SK-N-SH (cell line): ENCODE results near the gene FGD4. TPM values are rescaled to one million over a fixed set of nuclear protein-coding genes. Genes with fewer than 3 reads are reported as not detected.

Experiments
- CTCF ChIA-PET: fragments of 300-600, 350-600 bp; formaldehyde crosslinking; extraction: SDS; loops from one replicate; lab custom pipeline; 2021; lab: Yijun Ruan, JAX
- POLR2A ChIA-PET: fragments of 350-600 bp; sonication (Branson Sonifier 250); formaldehyde crosslinking; extraction: SDS; loops from one replicate; lab custom pipeline; 2020; ENCODE audit warnings: antibody characterized with exemption, inconsistent platforms; lab: Yijun Ruan, JAX
- DNase-seq: peaks from one replicate; pipeline ENCODE4 v3.0.0; 2012
- H2AFZ ChIP-seq: fragments of 200-600 bp; sonication (generic); 2 replicates; pipeline ENCODE4 v1.8.1; 2016; ENCODE audit warnings: antibody characterized with exemption, mild to moderate bottlenecking, low read depth
- H3F3A ChIP-seq: fragments of 200-600 bp; sonication (generic); replicated peaks from 2 replicates; pipeline ENCODE3; 2016; ENCODE audit warnings: antibody characterized with exemption, mild to moderate bottlenecking; ENCODE audit not compliant: insufficient read depth
- H3K27ac ChIP-seq, 2 experiments: fragments of 200-500 bp in 1 of 2; fragments of 200-600 bp in 1 of 2; sonication (Bioruptor generic) in 1 of 2; sonication (generic), shearing (Covaris generic) in 1 of 2; 2 replicates each; pipeline versions ENCODE4 v1.5.1 to v1.6.1; 2014 to 2016; ENCODE audit warnings: low read depth in 2 of 2, inconsistent platforms in 1 of 2, low read length in 1 of 2, mild to moderate bottlenecking in 1 of 2, mixed read lengths in 1 of 2
- H3K27me3 ChIP-seq: fragments of 200-600 bp; sonication (generic), shearing (Covaris generic); 2 replicates; pipeline ENCODE4 v1.6.1; 2016; ENCODE audit warnings: mixed run types; ENCODE audit not compliant: insufficient read depth
- H3K36me3 ChIP-seq, 2 experiments: fragments of 200-500 bp in 1 of 2; fragments of 200-600 bp in 1 of 2; sonication (Bioruptor generic) in 1 of 2; sonication (generic) in 1 of 2; replicated peaks in 1 of 2; 2 replicates each; pipeline versions ENCODE3 to v1.5.1; 2014 to 2016; ENCODE audit warnings: low read length in 1 of 2, mild to moderate bottlenecking in 1 of 2; ENCODE audit not compliant: insufficient read depth in 2 of 2, control insufficient read depth in 1 of 2
- H3K4me1 ChIP-seq, 2 experiments: fragments of 200-500 bp in 1 of 2; fragments of 200-600 bp in 1 of 2; sonication (Bioruptor generic) in 1 of 2; sonication (generic), shearing (Covaris generic) in 1 of 2; 2 replicates each; pipeline versions ENCODE4 v1.5.1 to v1.6.1; 2014 to 2016; ENCODE audit warnings: low read depth in 1 of 2, low read length in 1 of 2, mixed run types in 1 of 2; ENCODE audit not compliant: insufficient read depth in 2 of 2, control insufficient read depth in 1 of 2
- H3K4me2 ChIP-seq: fragments of 200-600 bp; sonication (generic), shearing (Covaris generic); 2 replicates; pipeline ENCODE4 v1.6.1; 2017; ENCODE audit warnings: mixed run types
- H3K4me3 ChIP-seq, 2 experiments: fragments of 200-500 bp in 1 of 2; fragments of 200-600 bp in 1 of 2; sonication (Bioruptor generic) in 1 of 2; sonication (generic), shearing (Covaris generic) in 1 of 2; 2 replicates each; pipeline versions ENCODE4 v1.5.1 to v1.8.1; 2014 to 2016; ENCODE audit warnings: low read depth in 2 of 2, inconsistent platforms in 1 of 2, low read length in 1 of 2, mild to moderate bottlenecking in 1 of 2, mixed read lengths in 1 of 2, moderate library complexity in 1 of 2
- H3K79me2 ChIP-seq: fragments of 200-600 bp; sonication (generic); 2 replicates; pipeline ENCODE4 v1.8.1; 2017; ENCODE audit warnings: mild to moderate bottlenecking; ENCODE audit not compliant: insufficient read depth
- H3K9ac ChIP-seq: fragments of 200-600 bp; sonication (generic); 2 replicates; pipeline ENCODE4 v1.6.1; 2017; ENCODE audit warnings: mixed run types
- H3K9me2 ChIP-seq: fragments of 200-600 bp; sonication (generic); 2 replicates; pipeline ENCODE4 v1.6.1; 2017; ENCODE audit warnings: mixed run types
- H3K9me3 ChIP-seq: fragments of 200-600 bp; sonication (generic); 2 replicates; pipeline ENCODE4 v1.6.1; 2017; ENCODE audit warnings: mixed run types, mild to moderate bottlenecking, moderate library complexity
- H4K20me1 ChIP-seq: fragments of 200-600 bp; sonication (generic); 2 replicates; pipeline ENCODE4 v1.6.1; 2017; ENCODE audit warnings: mild to moderate bottlenecking, mixed run types; ENCODE audit not compliant: insufficient read depth
- EP300 ChIP-seq, 2 experiments: IDR thresholded peaks; 2 replicates each; pipeline versions ENCODE4 v1.4.0 to v1.6.1; 2012; ENCODE audit warnings: borderline replicate concordance in 1 of 2, low read depth in 1 of 2, low read length in 1 of 2
- EZH2phosphoT487 ChIP-seq: fragments of 200-600 bp; sonication (generic); IDR thresholded peaks from 2 replicates; pipeline ENCODE4 v1.6.1; 2017; ENCODE audit warnings: low read depth, mixed run types, mild to moderate bottlenecking, antibody characterized with exemption, moderate library complexity, borderline replicate concordance
- FOXM1 ChIP-seq: IDR thresholded peaks from 2 replicates; pipeline ENCODE4 v1.4.0; 2012; ENCODE audit warnings: low read depth, mild to moderate bottlenecking
- MAX ChIP-seq: IDR thresholded peaks from 2 replicates; pipeline ENCODE4 v1.4.0; 2012; ENCODE audit warnings: low read depth
- MXI1 ChIP-seq: IDR thresholded peaks from 2 replicates; pipeline ENCODE4 v1.6.1; 2012; ENCODE audit warnings: mild to moderate bottlenecking, low read depth, low read length, improper control_type of control experiment
- NRF1 ChIP-seq: IDR thresholded peaks from 2 replicates; pipeline ENCODE4 v1.6.1; 2012; ENCODE audit warnings: low read depth, mild to moderate bottlenecking, low read length
- POLR2AphosphoS5 ChIP-seq: IDR thresholded peaks from 2 replicates; pipeline ENCODE4 v1.6.1; 2012; ENCODE audit warnings: low read depth, low read length
- RAD21 ChIP-seq: IDR thresholded peaks from 2 replicates; pipeline ENCODE4 v1.6.1; 2012; ENCODE audit warnings: mild to moderate bottlenecking, low read length
- RFX5 ChIP-seq: IDR thresholded peaks from 2 replicates; pipeline ENCODE4 v1.6.1; 2012; ENCODE audit warnings: mild to moderate bottlenecking, improper control_type of control experiment, low read length
- RXRA ChIP-seq: IDR thresholded peaks from 2 replicates; pipeline ENCODE4 v1.4.0; 2012; ENCODE audit warnings: low read depth, mild to moderate bottlenecking, borderline replicate concordance
- SIN3A ChIP-seq: IDR thresholded peaks from 2 replicates; pipeline ENCODE4 v1.6.1; 2012; ENCODE audit warnings: low read depth, mild to moderate bottlenecking, low read length, moderate library complexity, borderline replicate concordance
- SMC3 ChIP-seq: IDR thresholded peaks from 2 replicates; pipeline ENCODE4 v1.6.1; 2012; ENCODE audit warnings: low read depth, low read length, improper control_type of control experiment
- TCF12 ChIP-seq: IDR thresholded peaks from 2 replicates; pipeline ENCODE4 v1.4.0; 2012
- USF1 ChIP-seq: IDR thresholded peaks from 2 replicates; pipeline ENCODE4 v1.4.0; 2012; ENCODE audit warnings: low read depth, borderline replicate concordance
- WGBS: methylation state at CpG from one replicate; pipeline ENCODE4 v1.1.6; 2017; ENCODE audit warnings: low lambda C conversion rate; 5-methylcytosine and 5-hydroxymethylcytosine counted together
- polyA plus RNA-seq, 3 experiments: library from polyadenylated mRNA; depleted of rRNA; stranded (reverse); fragments of >200 nt; gene quantifications; 2 replicates each; pipeline ENCODE4 v1.2.3, GENCODE V29; 2012
- TF ChIP-seq, protein P1 (sequence below): fragments of 200-600 bp; sonication (generic); IDR thresholded peaks from 2 replicates; pipeline ENCODE4 v1.6.1; 2017; ENCODE audit warnings: antibody characterized with exemption, mild to moderate bottlenecking, moderate library complexity
- TF ChIP-seq, protein P2 (sequence below): fragments of 150-350 bp; IDR thresholded peaks from 2 replicates; pipeline ENCODE4 v1.6.1; 2017; ENCODE audit warnings: antibody characterized with exemption, low read length, low read depth, borderline replicate concordance

Gene FGD4
- polyA plus RNA-seq, 1 of the 3 experiments (the other 2 are of a cell fraction): 0.26 TPM

GRCh38 chr12:32644431-32644830 lies 245.1 kb downstream of the FGD4 start:
- H3K36me3 ChIP-seq: peaks cover 2 to 3% of the 10 kb centered on the region in 2 experiments
- H3K4me2 ChIP-seq: no peak overlapping the region
- H3K79me2 ChIP-seq: no peaks in the 10 kb centered on the region
- H3K27me3 ChIP-seq: no peaks in the 10 kb centered on the region
- H2AFZ ChIP-seq: no peak overlapping the region
- no peak for DNase-seq
- H3K27ac ChIP-seq: no peak overlapping the region
- no peaks in the 10 kb centered on the region for H3K9me2 ChIP-seq
- no peaks in the 10 kb centered on the region for H3F3A ChIP-seq
- CTCF ChIA-PET: interaction anchor here (1.2 kb wide), 1 partner anchor 13 kb away, joined by 7 read pairs; no protein-coding TSS in a partner anchor
- no peaks in the 10 kb centered on the region for H4K20me1 ChIP-seq
- H3K4me1 ChIP-seq: no peaks in the 10 kb centered on the region; a peak in 1 of 4 replicates
- WGBS: 73% methylated on average over 2 of the region's 2 CpGs
- TF ChIP-seq SMC3 (no peak), RAD21 (no peak), MXI1 (no peak), SIN3A (no peak), FOXM1 (no peak), TCF12 (no peak), POLR2AphosphoS5 (no peak), USF1 (no peak), EZH2phosphoT487 (no peak), EP300 (IDR thresholded peaks at IDR 0.05; ENCODE audit: borderline replicate concordance in 1 of 2, low read depth in 1 of 2, low read length in 1 of 2) (no peak), RFX5 (no peak), MAX (no peak), NRF1 (no peak), RXRA (no peak)
- TF ChIP-seq, protein P1, sequence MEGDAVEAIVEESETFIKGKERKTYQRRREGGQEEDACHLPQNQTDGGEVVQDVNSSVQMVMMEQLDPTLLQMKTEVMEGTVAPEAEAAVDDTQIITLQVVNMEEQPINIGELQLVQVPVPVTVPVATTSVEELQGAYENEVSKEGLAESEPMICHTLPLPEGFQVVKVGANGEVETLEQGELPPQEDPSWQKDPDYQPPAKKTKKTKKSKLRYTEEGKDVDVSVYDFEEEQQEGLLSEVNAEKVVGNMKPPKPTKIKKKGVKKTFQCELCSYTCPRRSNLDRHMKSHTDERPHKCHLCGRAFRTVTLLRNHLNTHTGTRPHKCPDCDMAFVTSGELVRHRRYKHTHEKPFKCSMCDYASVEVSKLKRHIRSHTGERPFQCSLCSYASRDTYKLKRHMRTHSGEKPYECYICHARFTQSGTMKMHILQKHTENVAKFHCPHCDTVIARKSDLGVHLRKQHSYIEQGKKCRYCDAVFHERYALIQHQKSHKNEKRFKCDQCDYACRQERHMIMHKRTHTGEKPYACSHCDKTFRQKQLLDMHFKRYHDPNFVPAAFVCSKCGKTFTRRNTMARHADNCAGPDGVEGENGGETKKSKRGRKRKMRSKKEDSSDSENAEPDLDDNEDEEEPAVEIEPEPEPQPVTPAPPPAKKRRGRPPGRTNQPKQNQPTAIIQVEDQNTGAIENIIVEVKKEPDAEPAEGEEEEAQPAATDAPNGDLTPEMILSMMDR: no peak
- TF ChIP-seq, protein P2, sequence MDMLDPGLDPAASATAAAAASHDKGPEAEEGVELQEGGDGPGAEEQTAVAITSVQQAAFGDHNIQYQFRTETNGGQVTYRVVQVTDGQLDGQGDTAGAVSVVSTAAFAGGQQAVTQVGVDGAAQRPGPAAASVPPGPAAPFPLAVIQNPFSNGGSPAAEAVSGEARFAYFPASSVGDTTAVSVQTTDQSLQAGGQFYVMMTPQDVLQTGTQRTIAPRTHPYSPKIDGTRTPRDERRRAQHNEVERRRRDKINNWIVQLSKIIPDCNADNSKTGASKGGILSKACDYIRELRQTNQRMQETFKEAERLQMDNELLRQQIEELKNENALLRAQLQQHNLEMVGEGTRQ: no peak
- no peaks in the 10 kb centered on the region for H3K9me3 ChIP-seq
- H3K9ac ChIP-seq: no peak overlapping the region
- no peak overlapping the region for H3K4me3 ChIP-seq
- POLR2A ChIA-PET: no interaction called here
